Measurements from ENCODE around the gene LRRC37A3. TPM values are rescaled to one million over a fixed set of nuclear protein-coding genes. Genes with fewer than 3 reads are reported as not detected.

Gene LRRC37A3
- total and polyA plus RNA-seq, 2 of the 13 experiments (the other 11 are each of a cell fraction or from before 2014, with no cell fraction given): 0.62 to 1.1 TPM

DNA sequence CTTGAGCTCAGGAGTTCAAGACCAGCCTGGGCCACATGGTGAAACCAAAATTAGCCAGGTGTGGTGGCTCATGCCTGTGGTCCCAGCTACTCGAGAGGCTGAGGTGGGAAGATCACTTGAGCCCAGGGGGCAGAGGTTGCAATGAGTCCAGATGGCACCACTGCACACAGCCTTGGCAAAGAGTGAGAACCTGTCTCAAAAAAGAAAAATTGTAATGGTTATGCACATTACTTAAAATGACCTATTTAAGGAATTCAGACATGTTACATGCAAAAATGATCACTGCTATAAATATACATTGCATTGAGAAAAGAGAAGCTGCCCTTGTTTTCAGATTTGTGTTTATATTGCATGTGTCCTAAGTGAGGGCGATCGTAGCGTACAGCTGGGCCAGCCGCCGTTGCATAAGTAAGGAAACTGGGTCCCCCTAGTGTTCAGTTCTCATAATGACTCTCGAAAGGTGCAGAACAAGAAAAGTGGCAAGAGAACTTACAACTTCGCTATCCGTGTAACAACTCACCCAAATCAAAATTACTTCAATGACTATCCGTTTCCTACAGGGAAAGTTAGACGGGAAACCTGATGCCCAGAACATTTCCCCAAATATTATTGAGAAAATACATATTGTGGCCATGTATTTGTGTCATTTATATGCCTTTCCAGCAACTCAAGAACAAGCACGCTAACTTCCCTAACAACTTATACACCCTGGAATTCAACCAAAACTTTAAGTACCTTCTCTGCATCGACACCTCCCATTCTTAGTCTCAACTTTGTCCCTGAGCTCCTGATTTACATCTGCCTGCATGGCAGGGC, 42.5 kb upstream of the LRRC37A3 start (continued):
- TF ChIP-seq, protein P1, sequence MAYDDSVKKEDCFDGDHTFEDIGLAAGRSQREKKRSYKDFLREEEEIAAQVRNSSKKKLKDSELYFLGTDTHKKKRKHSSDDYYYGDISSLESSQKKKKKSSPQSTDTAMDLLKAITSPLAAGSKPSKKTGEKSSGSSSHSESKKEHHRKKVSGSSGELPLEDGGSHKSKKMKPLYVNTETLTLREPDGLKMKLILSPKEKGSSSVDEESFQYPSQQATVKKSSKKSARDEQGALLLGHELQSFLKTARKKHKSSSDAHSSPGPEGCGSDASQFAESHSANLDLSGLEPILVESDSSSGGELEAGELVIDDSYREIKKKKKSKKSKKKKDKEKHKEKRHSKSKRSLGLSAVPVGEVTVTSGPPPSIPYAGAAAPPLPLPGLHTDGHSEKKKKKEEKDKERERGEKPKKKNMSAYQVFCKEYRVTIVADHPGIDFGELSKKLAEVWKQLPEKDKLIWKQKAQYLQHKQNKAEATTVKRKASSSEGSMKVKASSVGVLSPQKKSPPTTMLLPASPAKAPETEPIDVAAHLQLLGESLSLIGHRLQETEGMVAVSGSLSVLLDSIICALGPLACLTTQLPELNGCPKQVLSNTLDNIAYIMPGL (CRISPR knock-in tag; IDR thresholded peaks at IDR 0.05; ENCODE audit: borderline replicate concordance in 1 of 2, low read depth in 1 of 2): peak in 1 of 2 experiments; percentile 66; a peak in 2 of 4 replicates
- TF ChIP-seq RAD21 (CRISPR knock-in tag; IDR thresholded peaks at IDR 0.05) (peak; percentile 63), SKI (IDR thresholded peaks at IDR 0.05; ENCODE audit: partially characterized antibody) (peak; percentile 16), SAP130 (CRISPR knock-in tag; IDR thresholded peaks at IDR 0.05; ENCODE audit: low read depth) (peak; percentile 43; the same call in 1 of the 2 replicates), NFKBIZ (CRISPR knock-in tag; IDR thresholded peaks at IDR 0.05) (0 out of 2 replicates have a peak, but pooled peaks have one; percentile 36), MED1 (CRISPR knock-in tag; IDR thresholded peaks at IDR 0.05) (0 out of 2 replicates have a peak, but pooled peaks have one; percentile 19), ERF (CRISPR knock-in tag; IDR thresholded peaks at IDR 0.05) (peak; percentile 42; the same call in 1 of the 2 replicates), ZNF335 (CRISPR knock-in tag; IDR thresholded peaks at IDR 0.05) (peak; percentile 72; the same call in 1 of the 2 replicates), FOXK2 (IDR thresholded peaks at IDR 0.05) (0 out of 2 replicates have a peak, but pooled peaks have one; percentile 9), TEAD3 (CRISPR knock-in tag; optimal IDR thresholded peaks at IDR 0.05; ENCODE audit: borderline replicate concordance) (peak; percentile 43), MEF2D (CRISPR knock-in tag; IDR thresholded peaks at IDR 0.05) (0 out of 2 replicates have a peak, but pooled peaks have one; percentile 28)
- TF ChIP-seq, protein P2, sequence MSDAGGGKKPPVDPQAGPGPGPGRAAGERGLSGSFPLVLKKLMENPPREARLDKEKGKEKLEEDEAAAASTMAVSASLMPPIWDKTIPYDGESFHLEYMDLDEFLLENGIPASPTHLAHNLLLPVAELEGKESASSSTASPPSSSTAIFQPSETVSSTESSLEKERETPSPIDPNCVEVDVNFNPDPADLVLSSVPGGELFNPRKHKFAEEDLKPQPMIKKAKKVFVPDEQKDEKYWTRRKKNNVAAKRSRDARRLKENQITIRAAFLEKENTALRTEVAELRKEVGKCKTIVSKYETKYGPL (CRISPR knock-in tag; IDR thresholded peaks at IDR 0.05): peak; percentile 90
- TF ChIP-seq, protein P3, sequence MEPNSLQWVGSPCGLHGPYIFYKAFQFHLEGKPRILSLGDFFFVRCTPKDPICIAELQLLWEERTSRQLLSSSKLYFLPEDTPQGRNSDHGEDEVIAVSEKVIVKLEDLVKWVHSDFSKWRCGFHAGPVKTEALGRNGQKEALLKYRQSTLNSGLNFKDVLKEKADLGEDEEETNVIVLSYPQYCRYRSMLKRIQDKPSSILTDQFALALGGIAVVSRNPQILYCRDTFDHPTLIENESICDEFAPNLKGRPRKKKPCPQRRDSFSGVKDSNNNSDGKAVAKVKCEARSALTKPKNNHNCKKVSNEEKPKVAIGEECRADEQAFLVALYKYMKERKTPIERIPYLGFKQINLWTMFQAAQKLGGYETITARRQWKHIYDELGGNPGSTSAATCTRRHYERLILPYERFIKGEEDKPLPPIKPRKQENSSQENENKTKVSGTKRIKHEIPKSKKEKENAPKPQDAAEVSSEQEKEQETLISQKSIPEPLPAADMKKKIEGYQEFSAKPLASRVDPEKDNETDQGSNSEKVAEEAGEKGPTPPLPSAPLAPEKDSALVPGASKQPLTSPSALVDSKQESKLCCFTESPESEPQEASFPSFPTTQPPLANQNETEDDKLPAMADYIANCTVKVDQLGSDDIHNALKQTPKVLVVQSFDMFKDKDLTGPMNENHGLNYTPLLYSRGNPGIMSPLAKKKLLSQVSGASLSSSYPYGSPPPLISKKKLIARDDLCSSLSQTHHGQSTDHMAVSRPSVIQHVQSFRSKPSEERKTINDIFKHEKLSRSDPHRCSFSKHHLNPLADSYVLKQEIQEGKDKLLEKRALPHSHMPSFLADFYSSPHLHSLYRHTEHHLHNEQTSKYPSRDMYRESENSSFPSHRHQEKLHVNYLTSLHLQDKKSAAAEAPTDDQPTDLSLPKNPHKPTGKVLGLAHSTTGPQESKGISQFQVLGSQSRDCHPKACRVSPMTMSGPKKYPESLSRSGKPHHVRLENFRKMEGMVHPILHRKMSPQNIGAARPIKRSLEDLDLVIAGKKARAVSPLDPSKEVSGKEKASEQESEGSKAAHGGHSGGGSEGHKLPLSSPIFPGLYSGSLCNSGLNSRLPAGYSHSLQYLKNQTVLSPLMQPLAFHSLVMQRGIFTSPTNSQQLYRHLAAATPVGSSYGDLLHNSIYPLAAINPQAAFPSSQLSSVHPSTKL (CRISPR knock-in tag; IDR thresholded peaks at IDR 0.05): peak; percentile 17; the same call in 1 of the 2 replicates
- TF ChIP-seq, protein P4, sequence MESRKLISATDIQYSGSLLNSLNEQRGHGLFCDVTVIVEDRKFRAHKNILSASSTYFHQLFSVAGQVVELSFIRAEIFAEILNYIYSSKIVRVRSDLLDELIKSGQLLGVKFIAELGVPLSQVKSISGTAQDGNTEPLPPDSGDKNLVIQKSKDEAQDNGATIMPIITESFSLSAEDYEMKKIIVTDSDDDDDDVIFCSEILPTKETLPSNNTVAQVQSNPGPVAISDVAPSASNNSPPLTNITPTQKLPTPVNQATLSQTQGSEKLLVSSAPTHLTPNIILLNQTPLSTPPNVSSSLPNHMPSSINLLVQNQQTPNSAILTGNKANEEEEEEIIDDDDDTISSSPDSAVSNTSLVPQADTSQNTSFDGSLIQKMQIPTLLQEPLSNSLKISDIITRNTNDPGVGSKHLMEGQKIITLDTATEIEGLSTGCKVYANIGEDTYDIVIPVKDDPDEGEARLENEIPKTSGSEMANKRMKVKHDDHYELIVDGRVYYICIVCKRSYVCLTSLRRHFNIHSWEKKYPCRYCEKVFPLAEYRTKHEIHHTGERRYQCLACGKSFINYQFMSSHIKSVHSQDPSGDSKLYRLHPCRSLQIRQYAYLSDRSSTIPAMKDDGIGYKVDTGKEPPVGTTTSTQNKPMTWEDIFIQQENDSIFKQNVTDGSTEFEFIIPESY (CRISPR knock-in tag; IDR thresholded peaks at IDR 0.05): 0 out of 2 replicates have a peak, but pooled peaks have one; percentile 13
- TF ChIP-seq, protein P5, sequence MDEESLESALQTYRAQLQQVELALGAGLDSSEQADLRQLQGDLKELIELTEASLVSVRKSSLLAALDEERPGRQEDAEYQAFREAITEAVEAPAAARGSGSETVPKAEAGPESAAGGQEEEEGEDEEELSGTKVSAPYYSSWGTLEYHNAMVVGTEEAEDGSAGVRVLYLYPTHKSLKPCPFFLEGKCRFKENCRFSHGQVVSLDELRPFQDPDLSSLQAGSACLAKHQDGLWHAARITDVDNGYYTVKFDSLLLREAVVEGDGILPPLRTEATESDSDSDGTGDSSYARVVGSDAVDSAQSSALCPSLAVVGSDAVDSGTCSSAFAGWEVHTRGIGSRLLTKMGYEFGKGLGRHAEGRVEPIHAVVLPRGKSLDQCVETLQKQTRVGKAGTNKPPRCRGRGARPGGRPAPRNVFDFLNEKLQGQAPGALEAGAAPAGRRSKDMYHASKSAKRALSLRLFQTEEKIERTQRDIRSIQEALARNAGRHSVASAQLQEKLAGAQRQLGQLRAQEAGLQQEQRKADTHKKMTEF (CRISPR knock-in tag; IDR thresholded peaks at IDR 0.05): 0 out of 2 replicates have a peak, but pooled peaks have one; percentile 17

Measured in HepG2 (cell line).